Endodermal cell (in vitro differentiated cells): ENCODE data around the gene SDR42E1. TPM values are rescaled to one million over a fixed set of nuclear protein-coding genes. Genes with fewer than 3 reads are reported as not detected.

Experiments used
- DNase-seq: peaks from one replicate; pipeline ENCODE4 v3.0.0-alpha.2; 2017
- H3K27ac ChIP-seq: 2 replicates; pipeline ENCODE4 v1.5.1; 2013; ENCODE audit warnings: mild to moderate bottlenecking, low read depth, low read length, moderate library complexity
- H3K27me3 ChIP-seq: 2 replicates; pipeline ENCODE4 v1.6.1; 2013; ENCODE audit warnings: mild to moderate bottlenecking, low read length, moderate library complexity; ENCODE audit not compliant: insufficient read depth, control insufficient read depth, poor library complexity, severe bottlenecking
- H3K36me3 ChIP-seq: 2 replicates; pipeline ENCODE4 v1.7.0; 2013; ENCODE audit warnings: mild to moderate bottlenecking, low read length, moderate library complexity; ENCODE audit not compliant: control insufficient read depth, insufficient read depth
- H3K4me1 ChIP-seq: one replicate; pipeline ENCODE4 v1.7.0; 2013; ENCODE audit warnings: low read length; ENCODE audit not compliant: control insufficient read depth, insufficient read depth
- H3K4me3 ChIP-seq: 2 replicates; pipeline ENCODE4 v1.5.1; 2013; ENCODE audit warnings: mild to moderate bottlenecking, low read length, moderate library complexity
- H3K9ac ChIP-seq: 2 replicates; pipeline ENCODE4 v1.6.1; 2013; ENCODE audit warnings: mild to moderate bottlenecking, low read length, moderate library complexity; ENCODE audit not compliant: poor library complexity, severe bottlenecking; ENCODE audit errors: extremely low read depth
- H3K9me3 ChIP-seq: 2 replicates; pipeline ENCODE4 v1.6.1; 2013; ENCODE audit warnings: mild to moderate bottlenecking, low read length, moderate library complexity; ENCODE audit not compliant: control insufficient read depth
- H3K27ac Mint-ChIP-seq: 2 replicates; pipeline ENCODE4 v1.8.0; 2020; ENCODE audit warnings: mixed read lengths
- H3K27me3 Mint-ChIP-seq: 2 replicates; pipeline ENCODE4 v1.8.0; 2021; ENCODE audit warnings: mild to moderate bottlenecking, mixed read lengths; ENCODE audit not compliant: insufficient read depth
- H3K36me3 Mint-ChIP-seq: 2 replicates; pipeline ENCODE4 v1.8.0; 2020; ENCODE audit warnings: low read depth, mixed read lengths
- H3K4me1 Mint-ChIP-seq: 2 replicates; pipeline ENCODE4 v1.8.0; 2020; ENCODE audit warnings: mixed read lengths
- H3K4me3 Mint-ChIP-seq: 2 replicates; pipeline ENCODE4 v1.8.0; 2020; ENCODE audit warnings: mild to moderate bottlenecking, moderate library complexity, mixed read lengths
- H3K9me3 Mint-ChIP-seq: 2 replicates; pipeline ENCODE4 v1.8.0; 2020; ENCODE audit warnings: mild to moderate bottlenecking, mixed read lengths
- WGBS, 2 experiments: methylation state at CpG; one replicate each; pipeline versions ENCODE4 v1.1.5 to v1.1.7; 2013; ENCODE audit warnings: missing lambda C conversion rate in 2 of 2, mixed read lengths in 1 of 2; ENCODE audit not compliant: insufficient coverage in 1 of 2, insufficient read length in 1 of 2; 5-methylcytosine and 5-hydroxymethylcytosine counted together
- total RNA-seq, 2 donors: library from RNA; stranded (reverse); fragmentation: NEBNext Ultra II Directional in 1 of 2; extraction: Animal tissue kit (Norgen Biotek cat#: 25700) in 1 of 2; gene quantifications; 2 replicates in 1 of 2; 3 replicates in 1 of 2; pipeline ENCODE4 v1.2.1, GENCODE V29; 2021
- TF ChIP-seq, protein P1 (sequence below): fragments of 200-600 bp; sonication (generic); conservative IDR thresholded peaks from 2 replicates; pipeline ENCODE4 v1.5.0; 2021; ENCODE audit warnings: antibody characterized with exemption, mild to moderate bottlenecking

SDR42E1 gene
- total RNA-seq, 2 donors from 2014 or later = 0.15 TPM; not detected in 1

DNA sequence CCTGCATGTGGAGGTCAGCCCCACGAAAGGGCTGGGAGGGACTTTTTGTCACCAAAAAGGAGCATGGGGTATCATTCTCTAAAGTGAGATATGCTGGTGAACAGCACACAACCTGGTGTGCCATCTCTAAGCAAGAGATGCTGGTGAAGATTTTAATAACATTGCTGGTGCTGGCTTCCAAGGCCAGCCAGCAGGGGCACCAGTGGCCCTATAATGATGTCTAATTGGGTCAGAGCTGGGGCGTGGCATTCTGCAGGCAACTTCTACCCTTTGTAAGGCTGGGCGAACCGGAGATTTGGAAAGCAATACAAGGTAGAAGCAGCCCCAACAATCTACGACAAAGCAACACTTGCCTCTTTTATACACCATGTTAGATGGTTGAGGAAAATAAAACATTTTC lies 16.8 kb downstream of the SDR42E1 start:
- H3K4me1 ChIP-seq = no peaks in the 10 kb centered on the region
- peak; percentile 63 for DNase-seq
- TF ChIP-seq, protein P1, sequence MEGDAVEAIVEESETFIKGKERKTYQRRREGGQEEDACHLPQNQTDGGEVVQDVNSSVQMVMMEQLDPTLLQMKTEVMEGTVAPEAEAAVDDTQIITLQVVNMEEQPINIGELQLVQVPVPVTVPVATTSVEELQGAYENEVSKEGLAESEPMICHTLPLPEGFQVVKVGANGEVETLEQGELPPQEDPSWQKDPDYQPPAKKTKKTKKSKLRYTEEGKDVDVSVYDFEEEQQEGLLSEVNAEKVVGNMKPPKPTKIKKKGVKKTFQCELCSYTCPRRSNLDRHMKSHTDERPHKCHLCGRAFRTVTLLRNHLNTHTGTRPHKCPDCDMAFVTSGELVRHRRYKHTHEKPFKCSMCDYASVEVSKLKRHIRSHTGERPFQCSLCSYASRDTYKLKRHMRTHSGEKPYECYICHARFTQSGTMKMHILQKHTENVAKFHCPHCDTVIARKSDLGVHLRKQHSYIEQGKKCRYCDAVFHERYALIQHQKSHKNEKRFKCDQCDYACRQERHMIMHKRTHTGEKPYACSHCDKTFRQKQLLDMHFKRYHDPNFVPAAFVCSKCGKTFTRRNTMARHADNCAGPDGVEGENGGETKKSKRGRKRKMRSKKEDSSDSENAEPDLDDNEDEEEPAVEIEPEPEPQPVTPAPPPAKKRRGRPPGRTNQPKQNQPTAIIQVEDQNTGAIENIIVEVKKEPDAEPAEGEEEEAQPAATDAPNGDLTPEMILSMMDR = peak; percentile 68

DNA sequence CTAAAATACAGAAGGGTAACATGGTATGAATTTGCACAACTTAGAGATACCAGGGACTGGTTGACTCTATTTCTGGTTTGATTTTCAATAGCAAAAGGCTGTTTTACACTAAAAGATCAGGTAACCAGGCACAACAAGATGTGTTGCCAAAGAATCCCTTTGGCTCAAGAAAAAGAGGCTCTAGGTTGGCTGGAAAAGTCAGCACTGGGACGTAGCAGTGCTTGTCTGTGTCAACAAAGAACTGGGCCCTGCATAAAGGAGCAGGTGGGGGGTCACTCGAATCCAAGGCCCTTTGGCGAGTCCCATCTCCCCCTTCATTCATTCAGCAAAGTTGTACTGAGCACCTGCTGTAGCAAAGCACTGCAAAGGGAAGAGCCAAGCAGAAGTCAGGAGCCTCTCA lies 18.4 kb downstream of the SDR42E1 start:
- Mint-ChIP-seq H3K36me3 (no peaks in the 10 kb centered on the region), H3K4me3 (no peak overlapping the region), H3K27ac (no peak overlapping the region), H3K4me1 (no peaks in the 10 kb centered on the region), H3K9me3 (no peaks in the 10 kb centered on the region), H3K27me3 (no peaks in the 10 kb centered on the region)
- Histone ChIP-seq H3K9me3 (no peaks in the 10 kb centered on the region), H3K27ac (no peak overlapping the region), H3K27me3 (no peaks in the 10 kb centered on the region), H3K4me3 (no peak overlapping the region), H3K9ac (no peak overlapping the region), H3K4me1 (no peaks in the 10 kb centered on the region), H3K36me3 (no peaks in the 10 kb centered on the region)
- no peak for DNase-seq
- WGBS, 2 experiments = 78 to 84% methylated on average over 3 of the region's 3 CpGs
- TF ChIP-seq, protein P1 = no peak

More for the DNA sequence above, 16.8 kb downstream of the SDR42E1 start:
- 86 to 88% methylated on average over 2 to 5 of the region's 5 CpGs for WGBS, 2 experiments
- Mint-ChIP-seq H3K27me3 (no peaks in the 10 kb centered on the region), H3K4me1 (no peaks in the 10 kb centered on the region), H3K9me3 (no peaks in the 10 kb centered on the region), H3K36me3 (no peaks in the 10 kb centered on the region), H3K27ac (no peak overlapping the region), H3K4me3 (no peak overlapping the region)
- Histone ChIP-seq H3K27me3 (no peaks in the 10 kb centered on the region), H3K9me3 (no peaks in the 10 kb centered on the region), H3K27ac (no peak overlapping the region), H3K9ac (no peak overlapping the region), H3K4me3 (no peak overlapping the region), H3K36me3 (no peaks in the 10 kb centered on the region)

DNA sequence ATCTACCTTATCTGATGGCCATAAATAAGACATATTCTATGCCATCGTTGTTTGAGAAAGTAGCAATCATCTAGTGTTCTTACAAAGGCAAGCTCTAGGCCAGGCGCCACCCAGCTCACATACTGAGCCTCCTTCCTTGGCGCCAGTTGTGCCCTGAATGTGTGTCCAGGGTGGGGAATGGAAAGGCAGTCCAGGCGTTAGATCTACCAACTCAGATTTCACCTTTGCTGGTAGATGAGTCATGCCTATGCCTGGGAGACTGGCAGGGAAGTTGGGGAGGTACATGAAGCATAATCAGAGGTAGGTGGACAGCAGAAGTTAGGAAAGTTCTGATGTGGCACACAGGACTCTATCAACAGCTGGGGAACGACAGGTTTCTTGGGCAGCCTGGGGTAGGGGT lies 23.6 kb downstream of the SDR42E1 start:
- no peak overlapping the region for H3K27ac Mint-ChIP-seq
- Histone ChIP-seq H3K4me3 (no peak overlapping the region), H3K4me1 (no peaks in the 10 kb centered on the region), H3K27ac (no peak overlapping the region), H3K27me3 (no peaks in the 10 kb centered on the region), H3K36me3 (no peaks in the 10 kb centered on the region), H3K9me3 (no peaks in the 10 kb centered on the region), H3K9ac (no peak overlapping the region)
- 94 to 100% methylated on average over 1 to 5 of the region's 5 CpGs for WGBS, 2 experiments
- H3K27me3 Mint-ChIP-seq = peaks cover 2% of the 10 kb centered on the region
- H3K9me3 Mint-ChIP-seq = no peaks in the 10 kb centered on the region
- no peak for DNase-seq
- H3K36me3 Mint-ChIP-seq = no peaks in the 10 kb centered on the region
- H3K4me1 Mint-ChIP-seq = no peaks in the 10 kb centered on the region
- TF ChIP-seq, protein P1 = no peak
- H3K4me3 Mint-ChIP-seq = no peak overlapping the region
